HG03066 (cell line): ENCODE results near the gene COQ8A.

Experiments used
- ATAC-seq: cut with Tn5 transposase; IDR thresholded peaks from one replicate; pipeline ENCODE4 v1.9.1; 2021; ENCODE audit warnings: low read depth; ENCODE audit not compliant: unreplicated experiment

Gene COQ8A

GRCh38 chr1:226971765-226972164, 31.7 kb downstream of the COQ8A start:
- ATAC-seq = no peak

- no peak for ATAC-seq
Observed at GRCh38 chr1:226972931-226973330, 32.8 kb downstream of the COQ8A start.

GRCh38 chr1:226973371-226973897, 33.3 kb downstream of the COQ8A start:
- ATAC-seq = no peak

GRCh38 chr1:226973898-226974543, 33.9 kb downstream of the COQ8A start:
- ATAC-seq = no peak

- no peak for ATAC-seq
Observed at GRCh38 chr1:226974544-226975258, 34.6 kb downstream of the COQ8A start.

- ATAC-seq = no peak
Observed at GRCh38 chr1:226975259-226976250, 35.5 kb downstream of the COQ8A start.

GRCh38 chr1:226976276-226976977, 36.3 kb downstream of the COQ8A start:
- ATAC-seq = no peak

GRCh38 chr1:226976978-226977642, 37.0 kb downstream of the COQ8A start:
- no peak for ATAC-seq

- ATAC-seq = no peak
Observed at GRCh38 chr1:226977643-226978431, 37.7 kb downstream of the COQ8A start.

GRCh38 chr1:226978432-226979114, 38.5 kb downstream of the COQ8A start:
- no peak for ATAC-seq

GRCh38 chr1:226979115-226979516, 39.0 kb downstream of the COQ8A start:
- ATAC-seq = no peak

- ATAC-seq = no peak
Observed at GRCh38 chr1:226979517-226980121, 39.5 kb downstream of the COQ8A start.

- no peak for ATAC-seq
Observed at GRCh38 chr1:226980122-226980560, 40.0 kb downstream of the COQ8A start.

GRCh38 chr1:226980565-226981385, 40.7 kb downstream of the COQ8A start:
- no peak for ATAC-seq

- ATAC-seq = no peak
Observed at GRCh38 chr1:226981386-226981817, 41.3 kb downstream of the COQ8A start.

GRCh38 chr1:226981838-226982237, 41.7 kb downstream of the COQ8A start:
- ATAC-seq = no peak
